SK-N-SH (cell line): ENCODE measurements around the gene ANK3. TPM values are rescaled to one million over a fixed set of nuclear protein-coding genes. Genes with fewer than 3 reads are reported as not detected.

Source experiments
- CTCF ChIA-PET: fragments of 300-600, 350-600 bp; formaldehyde crosslinking; extraction: SDS; loops from one replicate; lab custom pipeline; 2021; lab: Yijun Ruan, JAX
- POLR2A ChIA-PET: fragments of 350-600 bp; sonication (Branson Sonifier 250); formaldehyde crosslinking; extraction: SDS; loops from one replicate; lab custom pipeline; 2020; ENCODE audit warnings: antibody characterized with exemption, inconsistent platforms; lab: Yijun Ruan, JAX
- DNase-seq: peaks from one replicate; pipeline ENCODE4 v3.0.0; 2012
- H2AFZ ChIP-seq: fragments of 200-600 bp; sonication (generic); 2 replicates; pipeline ENCODE4 v1.8.1; 2016; ENCODE audit warnings: antibody characterized with exemption, mild to moderate bottlenecking, low read depth
- H3F3A ChIP-seq: fragments of 200-600 bp; sonication (generic); replicated peaks from 2 replicates; pipeline ENCODE3; 2016; ENCODE audit warnings: antibody characterized with exemption, mild to moderate bottlenecking; ENCODE audit not compliant: insufficient read depth
- H3K27ac ChIP-seq, 2 experiments: fragments of 200-500 bp in 1 of 2; fragments of 200-600 bp in 1 of 2; sonication (Bioruptor generic) in 1 of 2; sonication (generic), shearing (Covaris generic) in 1 of 2; 2 replicates each; pipeline versions ENCODE4 v1.5.1 to v1.6.1; 2014 to 2016; ENCODE audit warnings: low read depth in 2 of 2, inconsistent platforms in 1 of 2, low read length in 1 of 2, mild to moderate bottlenecking in 1 of 2, mixed read lengths in 1 of 2
- H3K27me3 ChIP-seq: fragments of 200-600 bp; sonication (generic), shearing (Covaris generic); 2 replicates; pipeline ENCODE4 v1.6.1; 2016; ENCODE audit warnings: mixed run types; ENCODE audit not compliant: insufficient read depth
- H3K36me3 ChIP-seq, 2 experiments: fragments of 200-500 bp in 1 of 2; fragments of 200-600 bp in 1 of 2; sonication (Bioruptor generic) in 1 of 2; sonication (generic) in 1 of 2; replicated peaks in 1 of 2; 2 replicates each; pipeline versions ENCODE3 to v1.5.1; 2014 to 2016; ENCODE audit warnings: low read length in 1 of 2, mild to moderate bottlenecking in 1 of 2; ENCODE audit not compliant: insufficient read depth in 2 of 2, control insufficient read depth in 1 of 2
- H3K4me1 ChIP-seq, 2 experiments: fragments of 200-500 bp in 1 of 2; fragments of 200-600 bp in 1 of 2; sonication (Bioruptor generic) in 1 of 2; sonication (generic), shearing (Covaris generic) in 1 of 2; 2 replicates each; pipeline versions ENCODE4 v1.5.1 to v1.6.1; 2014 to 2016; ENCODE audit warnings: low read depth in 1 of 2, low read length in 1 of 2, mixed run types in 1 of 2; ENCODE audit not compliant: insufficient read depth in 2 of 2, control insufficient read depth in 1 of 2
- H3K4me2 ChIP-seq: fragments of 200-600 bp; sonication (generic), shearing (Covaris generic); 2 replicates; pipeline ENCODE4 v1.6.1; 2017; ENCODE audit warnings: mixed run types
- H3K4me3 ChIP-seq, 2 experiments: fragments of 200-500 bp in 1 of 2; fragments of 200-600 bp in 1 of 2; sonication (Bioruptor generic) in 1 of 2; sonication (generic), shearing (Covaris generic) in 1 of 2; 2 replicates each; pipeline versions ENCODE4 v1.5.1 to v1.8.1; 2014 to 2016; ENCODE audit warnings: low read depth in 2 of 2, inconsistent platforms in 1 of 2, low read length in 1 of 2, mild to moderate bottlenecking in 1 of 2, mixed read lengths in 1 of 2, moderate library complexity in 1 of 2
- H3K79me2 ChIP-seq: fragments of 200-600 bp; sonication (generic); 2 replicates; pipeline ENCODE4 v1.8.1; 2017; ENCODE audit warnings: mild to moderate bottlenecking; ENCODE audit not compliant: insufficient read depth
- H3K9ac ChIP-seq: fragments of 200-600 bp; sonication (generic); 2 replicates; pipeline ENCODE4 v1.6.1; 2017; ENCODE audit warnings: mixed run types
- H3K9me2 ChIP-seq: fragments of 200-600 bp; sonication (generic); 2 replicates; pipeline ENCODE4 v1.6.1; 2017; ENCODE audit warnings: mixed run types
- H3K9me3 ChIP-seq: fragments of 200-600 bp; sonication (generic); 2 replicates; pipeline ENCODE4 v1.6.1; 2017; ENCODE audit warnings: mixed run types, mild to moderate bottlenecking, moderate library complexity
- H4K20me1 ChIP-seq: fragments of 200-600 bp; sonication (generic); 2 replicates; pipeline ENCODE4 v1.6.1; 2017; ENCODE audit warnings: mild to moderate bottlenecking, mixed run types; ENCODE audit not compliant: insufficient read depth
- CHD2 ChIP-seq: fragments of 150-350 bp; IDR thresholded peaks from 2 replicates; pipeline ENCODE4 v1.6.1; 2018; ENCODE audit warnings: low read length; ENCODE audit not compliant: partially characterized antibody
- CTCF ChIP-seq: fragments of 200-600 bp; sonication (generic); IDR thresholded peaks from 2 replicates; pipeline ENCODE4 v1.6.1; 2017; ENCODE audit warnings: antibody characterized with exemption, mild to moderate bottlenecking, moderate library complexity
- EP300 ChIP-seq, 2 experiments: IDR thresholded peaks; 2 replicates each; pipeline versions ENCODE4 v1.4.0 to v1.6.1; 2012; ENCODE audit warnings: borderline replicate concordance in 1 of 2, low read depth in 1 of 2, low read length in 1 of 2
- FOXJ3 ChIP-seq: sonication (generic); formaldehyde crosslinking; IDR thresholded peaks from 2 replicates; pipeline ENCODE4 v1.5.1; 2020; ENCODE audit warnings: mild to moderate bottlenecking, missing genetic modification reagents
- FOXM1 ChIP-seq: IDR thresholded peaks from 2 replicates; pipeline ENCODE4 v1.4.0; 2012; ENCODE audit warnings: low read depth, mild to moderate bottlenecking
- GABPA ChIP-seq: IDR thresholded peaks from 2 replicates; pipeline ENCODE4 v1.4.0; 2012; ENCODE audit warnings: low read depth, mild to moderate bottlenecking
- GATA2 ChIP-seq: sonication (generic); formaldehyde crosslinking; IDR thresholded peaks from 2 replicates; pipeline ENCODE4 v1.5.0; 2020; ENCODE audit warnings: mild to moderate bottlenecking, missing genetic modification reagents
- JUND ChIP-seq: IDR thresholded peaks from 2 replicates; pipeline ENCODE4 v1.4.0; 2012
- MEF2A ChIP-seq: IDR thresholded peaks from 2 replicates; pipeline ENCODE4 v1.4.0; 2012; ENCODE audit warnings: low read depth, borderline replicate concordance
- RAD21 ChIP-seq: IDR thresholded peaks from 2 replicates; pipeline ENCODE4 v1.6.1; 2012; ENCODE audit warnings: mild to moderate bottlenecking, low read length
- RCOR1 ChIP-seq: fragments of 150-350 bp; IDR thresholded peaks from 2 replicates; pipeline ENCODE4 v1.6.1; 2017; ENCODE audit warnings: antibody characterized with exemption, low read length
- SIN3A ChIP-seq: IDR thresholded peaks from 2 replicates; pipeline ENCODE4 v1.6.1; 2012; ENCODE audit warnings: low read depth, mild to moderate bottlenecking, low read length, moderate library complexity, borderline replicate concordance
- SMC3 ChIP-seq: IDR thresholded peaks from 2 replicates; pipeline ENCODE4 v1.6.1; 2012; ENCODE audit warnings: low read depth, low read length, improper control_type of control experiment
- TAF1 ChIP-seq: IDR thresholded peaks from 2 replicates; pipeline ENCODE4 v1.6.1; 2012; ENCODE audit warnings: low read depth, mild to moderate bottlenecking, low read length, moderate library complexity, borderline replicate concordance
- TEAD4 ChIP-seq: IDR thresholded peaks from 2 replicates; pipeline ENCODE4 v1.4.0; 2012; ENCODE audit warnings: mild to moderate bottlenecking, borderline replicate concordance; ENCODE audit not compliant: insufficient read depth
- WGBS: methylation state at CpG from one replicate; pipeline ENCODE4 v1.1.6; 2017; ENCODE audit warnings: low lambda C conversion rate; 5-methylcytosine and 5-hydroxymethylcytosine counted together
- polyA plus RNA-seq, 3 experiments: library from polyadenylated mRNA; depleted of rRNA; stranded (reverse); fragments of >200 nt; gene quantifications; 2 replicates each; pipeline ENCODE4 v1.2.3, GENCODE V29; 2012
- TF ChIP-seq, protein P1 (sequence below): fragments of 150-350 bp; IDR thresholded peaks from 2 replicates; pipeline ENCODE4 v1.6.1; 2017; ENCODE audit warnings: antibody characterized with exemption, low read length, low read depth, borderline replicate concordance
- TF ChIP-seq, protein P2 (sequence below): fragments of 150-350 bp; IDR thresholded peaks from 2 replicates; pipeline ENCODE4 v1.6.1; 2016; ENCODE audit warnings: mild to moderate bottlenecking, low read depth, low read length
- TF ChIP-seq, protein P3 (sequence below): IDR thresholded peaks from 2 replicates; pipeline ENCODE4 v1.4.0; 2012; ENCODE audit warnings: low read depth

Gene ANK3
- polyA plus RNA-seq, 1 of the 3 experiments (the other 2 are of a cell fraction), result 10.0 TPM

DNA sequence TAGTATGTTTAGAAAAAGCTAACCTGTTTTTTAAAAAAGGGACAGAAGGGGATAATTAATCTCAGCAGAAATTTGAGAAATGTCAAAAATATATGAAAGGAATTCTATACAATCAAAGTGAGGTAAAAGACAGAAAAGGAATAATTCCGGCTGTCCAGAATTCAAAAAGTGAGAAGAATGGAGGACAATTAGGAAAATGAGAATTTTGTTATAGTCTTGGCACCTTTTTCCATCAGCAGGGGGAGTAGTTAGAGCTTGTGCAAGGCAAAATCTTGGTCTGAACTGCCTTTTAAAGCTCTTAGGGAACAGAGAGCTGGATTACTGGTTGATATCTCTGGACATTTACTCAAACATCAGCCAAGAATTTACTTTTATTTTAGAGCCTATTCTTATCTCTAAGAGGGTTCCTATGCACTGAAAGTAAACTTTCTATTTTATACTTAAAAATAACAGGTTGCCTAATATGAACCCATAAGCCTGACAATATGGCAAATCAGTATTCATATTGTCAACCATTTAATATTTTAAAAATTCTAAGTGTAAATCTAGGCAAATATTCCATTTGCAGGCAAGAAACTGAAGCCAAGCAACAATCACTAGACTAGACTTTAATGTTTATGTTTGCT lies 185.6 kb downstream of the ANK3 start:
- no peak overlapping the region for H3K27ac ChIP-seq
- TF ChIP-seq RAD21 (peak; percentile 65), CTCF (peak; percentile 77), SMC3 (peak; percentile 73)
- TF ChIP-seq, protein P1, sequence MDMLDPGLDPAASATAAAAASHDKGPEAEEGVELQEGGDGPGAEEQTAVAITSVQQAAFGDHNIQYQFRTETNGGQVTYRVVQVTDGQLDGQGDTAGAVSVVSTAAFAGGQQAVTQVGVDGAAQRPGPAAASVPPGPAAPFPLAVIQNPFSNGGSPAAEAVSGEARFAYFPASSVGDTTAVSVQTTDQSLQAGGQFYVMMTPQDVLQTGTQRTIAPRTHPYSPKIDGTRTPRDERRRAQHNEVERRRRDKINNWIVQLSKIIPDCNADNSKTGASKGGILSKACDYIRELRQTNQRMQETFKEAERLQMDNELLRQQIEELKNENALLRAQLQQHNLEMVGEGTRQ, result no peak
- H4K20me1 ChIP-seq, result no peaks in the 10 kb centered on the region
- H3F3A ChIP-seq, result no peaks in the 10 kb centered on the region
- no peak overlapping the region for H3K9ac ChIP-seq
- H3K9me2 ChIP-seq, result no peaks in the 10 kb centered on the region
- no peak overlapping the region for H3K4me3 ChIP-seq
- H3K27me3 ChIP-seq, result no peaks in the 10 kb centered on the region
- H3K79me2 ChIP-seq, result no peaks in the 10 kb centered on the region
- H2AFZ ChIP-seq, result no peak overlapping the region; the same call in 1 of the 2 replicates
- ChIA-PET CTCF (interaction anchor here (0.6 to 11.2 kb wide), 34 partner anchors 8 to 442 kb away, joined by 3 to 76 read pairs (median 4); partner anchors contain the start of gene CCDC6), POLR2A (no interaction called here)
- H3K4me1 ChIP-seq, result peaks cover 0 to 9% of the 10 kb centered on the region in 2 experiments; a peak in 2 of 4 replicates
- DNase-seq, result peak; percentile 30
- no peak overlapping the region for H3K4me2 ChIP-seq
- H3K36me3 ChIP-seq, result no peaks in the 10 kb centered on the region
- WGBS, result 71% methylated on average over 1 of the region's 1 CpG
- H3K9me3 ChIP-seq, result no peaks in the 10 kb centered on the region

- no peaks in the 10 kb centered on the region for H3K79me2 ChIP-seq
- 67% methylated on average over 1 of the region's 1 CpG for WGBS
- no peak overlapping the region for H3K9ac ChIP-seq
- ChIA-PET CTCF (interaction anchor here (0.8 to 1.5 kb wide), 2 partner anchors 97 to 100 kb away, joined by 4 read pairs; no protein-coding TSS in a partner anchor), POLR2A (no interaction called here)
- H3K4me3 ChIP-seq, result no peak overlapping the region
- H2AFZ ChIP-seq, result no peak overlapping the region
- no peak overlapping the region for H3K4me2 ChIP-seq
- DNase-seq, result peak; percentile 57
- no peak overlapping the region; a peak in 1 of 4 replicates for H3K27ac ChIP-seq
- H3K36me3 ChIP-seq, result peaks cover 0 to 6% of the 10 kb centered on the region in 2 experiments
- H3K9me3 ChIP-seq, result no peaks in the 10 kb centered on the region
- peaks cover 0 to 9% of the 10 kb centered on the region in 2 experiments; a peak in 2 of 4 replicates for H3K4me1 ChIP-seq
- no peaks in the 10 kb centered on the region for H3K27me3 ChIP-seq
- H4K20me1 ChIP-seq, result no peaks in the 10 kb centered on the region
- TF ChIP-seq GABPA (no peak), TEAD4 (no peak), JUND (no peak), CHD2 (peak; percentile 26), SIN3A (no peak), EP300 (IDR thresholded peaks at IDR 0.05; ENCODE audit: borderline replicate concordance in 1 of 2, low read depth in 1 of 2, low read length in 1 of 2) (peak in 1 of 2 experiments; percentile 78; a peak in 1 of 4 replicates), FOXJ3 (CRISPR knock-in tag) (no peak), TAF1 (no peak), FOXM1 (no peak), RCOR1 (peak; percentile 64; the same call in 1 of the 2 replicates), GATA2 (peak; percentile 81), MEF2A (no peak)
- TF ChIP-seq, protein P2, sequence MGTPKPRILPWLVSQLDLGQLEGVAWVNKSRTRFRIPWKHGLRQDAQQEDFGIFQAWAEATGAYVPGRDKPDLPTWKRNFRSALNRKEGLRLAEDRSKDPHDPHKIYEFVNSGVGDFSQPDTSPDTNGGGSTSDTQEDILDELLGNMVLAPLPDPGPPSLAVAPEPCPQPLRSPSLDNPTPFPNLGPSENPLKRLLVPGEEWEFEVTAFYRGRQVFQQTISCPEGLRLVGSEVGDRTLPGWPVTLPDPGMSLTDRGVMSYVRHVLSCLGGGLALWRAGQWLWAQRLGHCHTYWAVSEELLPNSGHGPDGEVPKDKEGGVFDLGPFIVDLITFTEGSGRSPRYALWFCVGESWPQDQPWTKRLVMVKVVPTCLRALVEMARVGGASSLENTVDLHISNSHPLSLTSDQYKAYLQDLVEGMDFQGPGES, result no peak
- TF ChIP-seq, protein P1, result no peak
- TF ChIP-seq, protein P3, sequence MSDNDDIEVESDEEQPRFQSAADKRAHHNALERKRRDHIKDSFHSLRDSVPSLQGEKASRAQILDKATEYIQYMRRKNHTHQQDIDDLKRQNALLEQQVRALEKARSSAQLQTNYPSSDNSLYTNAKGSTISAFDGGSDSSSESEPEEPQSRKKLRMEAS, result no peak
- no peaks in the 10 kb centered on the region for H3K9me2 ChIP-seq
- H3F3A ChIP-seq, result no peaks in the 10 kb centered on the region
Observed at GRCh38 chr10:60200682-60201053, 189.0 kb downstream of the ANK3 start.
